Measurements from ENCODE around the gene SCTR.

SCTR gene

GRCh38 chr2:119462574-119462973, 61.7 kb downstream of the SCTR start:
- in situ Hi-C loops (cut with MboI; ENCODE audit: low pct_unique_long_range_greater_than_20kb, low sequenced_read_pairs, unreplicated experiment) = no loop called here
- TF ChIP-seq, protein P1, sequence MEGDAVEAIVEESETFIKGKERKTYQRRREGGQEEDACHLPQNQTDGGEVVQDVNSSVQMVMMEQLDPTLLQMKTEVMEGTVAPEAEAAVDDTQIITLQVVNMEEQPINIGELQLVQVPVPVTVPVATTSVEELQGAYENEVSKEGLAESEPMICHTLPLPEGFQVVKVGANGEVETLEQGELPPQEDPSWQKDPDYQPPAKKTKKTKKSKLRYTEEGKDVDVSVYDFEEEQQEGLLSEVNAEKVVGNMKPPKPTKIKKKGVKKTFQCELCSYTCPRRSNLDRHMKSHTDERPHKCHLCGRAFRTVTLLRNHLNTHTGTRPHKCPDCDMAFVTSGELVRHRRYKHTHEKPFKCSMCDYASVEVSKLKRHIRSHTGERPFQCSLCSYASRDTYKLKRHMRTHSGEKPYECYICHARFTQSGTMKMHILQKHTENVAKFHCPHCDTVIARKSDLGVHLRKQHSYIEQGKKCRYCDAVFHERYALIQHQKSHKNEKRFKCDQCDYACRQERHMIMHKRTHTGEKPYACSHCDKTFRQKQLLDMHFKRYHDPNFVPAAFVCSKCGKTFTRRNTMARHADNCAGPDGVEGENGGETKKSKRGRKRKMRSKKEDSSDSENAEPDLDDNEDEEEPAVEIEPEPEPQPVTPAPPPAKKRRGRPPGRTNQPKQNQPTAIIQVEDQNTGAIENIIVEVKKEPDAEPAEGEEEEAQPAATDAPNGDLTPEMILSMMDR (IDR thresholded peaks at IDR 0.05; ENCODE audit: extremely low read depth, insufficient read depth, missing control alignments) = no peak
- DNase-seq (ENCODE audit: low spot score) = no peak

DNA sequence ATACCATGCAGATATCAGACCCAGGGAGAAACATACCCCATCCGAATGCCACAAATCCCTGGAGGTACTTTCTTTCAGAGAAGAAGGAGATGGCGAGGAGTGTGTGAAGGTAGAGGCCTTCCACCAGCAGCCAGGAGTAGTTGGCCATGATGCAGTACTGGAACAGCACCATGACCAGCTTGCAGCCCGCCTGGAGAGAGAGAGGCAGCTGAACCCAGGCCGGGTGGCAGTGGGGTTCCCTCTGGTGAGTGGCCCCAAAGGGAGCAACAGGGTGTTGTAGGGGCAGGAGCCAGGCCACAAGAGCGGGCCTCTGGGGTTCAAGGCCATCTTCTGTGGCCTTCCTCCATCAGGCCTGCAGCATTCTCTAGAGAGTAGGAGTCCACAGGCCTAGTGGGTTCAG, 62.5 kb downstream of the SCTR start:
- in situ Hi-C loops (cut with MboI; ENCODE audit: low pct_unique_long_range_greater_than_20kb, low sequenced_read_pairs, unreplicated experiment) = no loop called here
- DNase-seq (ENCODE audit: low spot score) = no peak
- TF ChIP-seq, protein P1 (IDR thresholded peaks at IDR 0.05; ENCODE audit: extremely low read depth, insufficient read depth, missing control alignments) = no peak

GRCh38 chr2:119460076-119460475, 64.2 kb downstream of the SCTR start:
- TF ChIP-seq, protein P1 (IDR thresholded peaks at IDR 0.05; ENCODE audit: extremely low read depth, insufficient read depth, missing control alignments) = no peak
- no peak for DNase-seq (ENCODE audit: low spot score)
- in situ Hi-C loops (cut with MboI; ENCODE audit: low pct_unique_long_range_greater_than_20kb, low sequenced_read_pairs, unreplicated experiment) = no loop called here

- TF ChIP-seq, protein P1 (IDR thresholded peaks at IDR 0.05; ENCODE audit: extremely low read depth, insufficient read depth, missing control alignments) = no peak
- in situ Hi-C loops (cut with MboI; ENCODE audit: low pct_unique_long_range_greater_than_20kb, low sequenced_read_pairs, unreplicated experiment) = no loop called here
- DNase-seq (ENCODE audit: low spot score) = no peak
Measured at GRCh38 chr2:119455066-119455718, 69.1 kb downstream of the SCTR start.

GRCh38 chr2:119453972-119454593, 70.2 kb downstream of the SCTR start:
- TF ChIP-seq, protein P1 (IDR thresholded peaks at IDR 0.05; ENCODE audit: extremely low read depth, insufficient read depth, missing control alignments) = no peak
- in situ Hi-C loops (cut with MboI; ENCODE audit: low pct_unique_long_range_greater_than_20kb, low sequenced_read_pairs, unreplicated experiment) = no loop called here
- no peak for DNase-seq (ENCODE audit: low spot score)

DNA sequence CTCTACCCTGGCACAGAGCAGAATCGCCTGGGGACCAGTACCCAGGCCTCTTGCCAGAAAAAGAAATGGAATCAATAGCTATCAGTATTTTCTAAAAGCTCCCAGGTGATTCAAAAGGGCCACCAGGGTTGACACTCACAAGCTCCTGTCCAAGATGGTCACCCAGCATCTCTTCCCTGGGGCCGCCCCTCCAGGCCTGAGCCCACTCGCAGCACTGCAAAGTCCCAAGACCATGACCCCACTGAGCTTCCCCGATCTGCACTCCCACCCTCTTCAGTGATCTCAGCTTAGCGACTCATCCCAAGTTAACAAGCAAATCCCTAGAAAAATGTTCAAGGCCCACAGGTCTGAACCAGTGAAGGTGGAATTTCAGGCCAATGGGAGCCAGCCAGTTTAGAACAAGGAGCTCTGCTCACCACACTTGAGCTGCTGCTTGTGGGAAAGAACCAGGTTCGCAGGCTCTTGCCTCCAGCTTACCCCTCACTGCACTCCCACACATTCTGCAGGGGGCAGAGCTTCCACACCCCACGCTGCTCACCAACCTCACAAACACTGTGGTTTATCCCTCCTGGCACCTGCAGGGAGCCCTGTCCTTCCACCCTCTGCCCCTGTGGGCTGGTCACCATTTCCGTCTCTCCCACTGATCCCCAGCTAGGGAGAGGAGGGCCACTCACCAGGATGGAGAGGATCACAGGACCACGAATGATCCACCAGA, 72.8 kb downstream of the SCTR start:
- DNase-seq (ENCODE audit: low spot score) = no peak
- TF ChIP-seq, protein P1 (IDR thresholded peaks at IDR 0.05; ENCODE audit: extremely low read depth, insufficient read depth, missing control alignments) = no peak
- in situ Hi-C loops (cut with MboI; ENCODE audit: low pct_unique_long_range_greater_than_20kb, low sequenced_read_pairs, unreplicated experiment) = no loop called here
